ENCODE measurements around the gene KCNK18.
A peak's percentile ranks its signal among the peaks of the same experiment; 100 is the strongest.
"Not testable (repeated sequence)": the region's sequence is repeated elsewhere in the genome, so short reads cannot be mapped to it uniquely, and the experiment has no call there.

KCNK18 gene

DNA sequence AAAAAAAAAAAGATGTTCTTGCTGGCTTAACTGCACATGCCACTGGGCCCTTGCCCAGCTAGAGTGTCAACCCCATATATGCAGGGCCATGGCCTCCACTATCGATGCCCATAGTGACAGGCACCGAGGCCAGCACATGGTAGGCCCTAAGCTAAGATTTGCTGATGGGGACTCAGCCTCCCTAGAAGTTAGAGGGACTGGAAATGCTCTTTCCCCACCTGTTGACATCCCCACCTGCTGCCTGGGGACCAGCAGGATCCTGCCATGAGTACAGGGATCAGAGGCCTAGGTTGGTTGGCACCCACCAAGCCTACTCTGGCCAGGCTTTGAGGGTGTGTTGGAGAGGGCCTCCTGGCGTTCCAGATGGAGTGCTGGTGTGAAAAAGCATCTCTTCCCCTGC lies 27.6 kb downstream of the KCNK18 start:
- TF ChIP-seq PPARA (CRISPR knock-in tag; IDR thresholded peaks at IDR 0.05; ENCODE audit: borderline replicate concordance) (no peak), GLIS3 (CRISPR knock-in tag; IDR thresholded peaks at IDR 0.05) (no peak), OSR1 (CRISPR knock-in tag; IDR thresholded peaks at IDR 0.05) (no peak), ARNTL (CRISPR knock-in tag; IDR thresholded peaks at IDR 0.05; ENCODE audit: borderline replicate concordance, low read depth) (no peak), TCF4 (CRISPR knock-in tag; IDR thresholded peaks at IDR 0.05; ENCODE audit: borderline replicate concordance) (no peak), ISL1 (CRISPR knock-in tag; IDR thresholded peaks at IDR 0.05) (no peak), ZNF70 (CRISPR knock-in tag; IDR thresholded peaks at IDR 0.05) (no peak), TOX (CRISPR knock-in tag; IDR thresholded peaks at IDR 0.05; ENCODE audit: borderline replicate concordance) (no peak), CSRNP3 (CRISPR knock-in tag; IDR thresholded peaks at IDR 0.05) (no peak), ESRRG (CRISPR knock-in tag; IDR thresholded peaks at IDR 0.05) (no peak), CREB5 (CRISPR knock-in tag; IDR thresholded peaks at IDR 0.05; ENCODE audit: low read depth) (no peak), ZNF565 (CRISPR knock-in tag; conservative IDR thresholded peaks at IDR 0.05; ENCODE audit: low read depth) (no peak), ZNF8 (CRISPR knock-in tag; IDR thresholded peaks at IDR 0.05) (no peak), ZC3H10 (CRISPR knock-in tag; IDR thresholded peaks at IDR 0.05) (no peak), CSDC2 (CRISPR knock-in tag; IDR thresholded peaks at IDR 0.05) (no peak), SNAI2 (CRISPR knock-in tag; IDR thresholded peaks at IDR 0.05) (no peak), BACH2 (CRISPR knock-in tag; IDR thresholded peaks at IDR 0.05; ENCODE audit: borderline replicate concordance) (no peak), RARB (CRISPR knock-in tag; IDR thresholded peaks at IDR 0.05) (no peak)
- TF ChIP-seq, protein P1, sequence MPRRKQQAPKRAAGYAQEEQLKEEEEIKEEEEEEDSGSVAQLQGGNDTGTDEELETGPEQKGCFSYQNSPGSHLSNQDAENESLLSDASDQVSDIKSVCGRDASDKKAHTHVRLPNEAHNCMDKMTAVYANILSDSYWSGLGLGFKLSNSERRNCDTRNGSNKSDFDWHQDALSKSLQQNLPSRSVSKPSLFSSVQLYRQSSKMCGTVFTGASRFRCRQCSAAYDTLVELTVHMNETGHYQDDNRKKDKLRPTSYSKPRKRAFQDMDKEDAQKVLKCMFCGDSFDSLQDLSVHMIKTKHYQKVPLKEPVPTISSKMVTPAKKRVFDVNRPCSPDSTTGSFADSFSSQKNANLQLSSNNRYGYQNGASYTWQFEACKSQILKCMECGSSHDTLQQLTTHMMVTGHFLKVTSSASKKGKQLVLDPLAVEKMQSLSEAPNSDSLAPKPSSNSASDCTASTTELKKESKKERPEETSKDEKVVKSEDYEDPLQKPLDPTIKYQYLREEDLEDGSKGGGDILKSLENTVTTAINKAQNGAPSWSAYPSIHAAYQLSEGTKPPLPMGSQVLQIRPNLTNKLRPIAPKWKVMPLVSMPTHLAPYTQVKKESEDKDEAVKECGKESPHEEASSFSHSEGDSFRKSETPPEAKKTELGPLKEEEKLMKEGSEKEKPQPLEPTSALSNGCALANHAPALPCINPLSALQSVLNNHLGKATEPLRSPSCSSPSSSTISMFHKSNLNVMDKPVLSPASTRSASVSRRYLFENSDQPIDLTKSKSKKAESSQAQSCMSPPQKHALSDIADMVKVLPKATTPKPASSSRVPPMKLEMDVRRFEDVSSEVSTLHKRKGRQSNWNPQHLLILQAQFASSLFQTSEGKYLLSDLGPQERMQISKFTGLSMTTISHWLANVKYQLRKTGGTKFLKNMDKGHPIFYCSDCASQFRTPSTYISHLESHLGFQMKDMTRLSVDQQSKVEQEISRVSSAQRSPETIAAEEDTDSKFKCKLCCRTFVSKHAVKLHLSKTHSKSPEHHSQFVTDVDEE (CRISPR knock-in tag; IDR thresholded peaks at IDR 0.05): no peak
- ATAC-seq: no peak

DNA sequence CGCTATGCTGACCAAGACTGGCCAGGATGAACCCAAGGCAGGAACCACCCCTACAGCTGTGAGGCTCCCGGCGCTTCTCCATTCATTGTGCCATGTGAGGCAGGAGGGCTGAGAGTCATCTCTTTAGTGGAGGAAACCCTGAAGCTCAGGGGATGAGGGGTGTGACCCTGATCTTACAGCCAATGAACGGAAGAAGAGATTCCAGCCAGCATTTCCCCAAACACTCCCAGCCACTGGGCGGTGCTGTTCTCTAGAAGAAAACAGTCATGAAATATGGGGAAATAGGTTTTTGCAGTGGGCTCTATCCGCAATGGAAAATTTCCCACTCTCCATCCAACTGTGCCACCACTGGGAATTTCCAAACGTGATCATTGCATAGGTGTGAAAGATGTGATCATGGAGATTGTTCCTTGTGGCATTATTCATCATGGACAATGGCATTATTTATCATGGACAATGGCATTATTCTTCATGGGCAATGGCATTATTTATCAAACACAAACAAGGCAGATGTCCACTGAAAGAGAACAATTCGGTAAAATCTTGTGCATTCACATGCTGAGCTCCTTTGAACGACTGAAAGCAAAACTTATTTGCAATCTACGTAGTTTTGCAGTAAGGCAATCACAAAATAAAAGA lies 29.6 kb downstream of the KCNK18 start:
- peak; percentile 64 for ATAC-seq
- TF ChIP-seq ZC3H10 (CRISPR knock-in tag; IDR thresholded peaks at IDR 0.05) (no peak), RARB (CRISPR knock-in tag; IDR thresholded peaks at IDR 0.05) (no peak), SNAI2 (CRISPR knock-in tag; IDR thresholded peaks at IDR 0.05) (no peak), CREB5 (CRISPR knock-in tag; IDR thresholded peaks at IDR 0.05; ENCODE audit: low read depth) (no peak), TCF4 (CRISPR knock-in tag; IDR thresholded peaks at IDR 0.05; ENCODE audit: borderline replicate concordance) (no peak), BACH2 (CRISPR knock-in tag; IDR thresholded peaks at IDR 0.05; ENCODE audit: borderline replicate concordance) (no peak), GLIS3 (CRISPR knock-in tag; IDR thresholded peaks at IDR 0.05) (no peak), ZNF70 (CRISPR knock-in tag; IDR thresholded peaks at IDR 0.05) (no peak), ZNF8 (CRISPR knock-in tag; IDR thresholded peaks at IDR 0.05) (no peak), ZNF565 (CRISPR knock-in tag; conservative IDR thresholded peaks at IDR 0.05; ENCODE audit: low read depth) (no peak)
- TF ChIP-seq, protein P1 (CRISPR knock-in tag; IDR thresholded peaks at IDR 0.05): no peak

DNA sequence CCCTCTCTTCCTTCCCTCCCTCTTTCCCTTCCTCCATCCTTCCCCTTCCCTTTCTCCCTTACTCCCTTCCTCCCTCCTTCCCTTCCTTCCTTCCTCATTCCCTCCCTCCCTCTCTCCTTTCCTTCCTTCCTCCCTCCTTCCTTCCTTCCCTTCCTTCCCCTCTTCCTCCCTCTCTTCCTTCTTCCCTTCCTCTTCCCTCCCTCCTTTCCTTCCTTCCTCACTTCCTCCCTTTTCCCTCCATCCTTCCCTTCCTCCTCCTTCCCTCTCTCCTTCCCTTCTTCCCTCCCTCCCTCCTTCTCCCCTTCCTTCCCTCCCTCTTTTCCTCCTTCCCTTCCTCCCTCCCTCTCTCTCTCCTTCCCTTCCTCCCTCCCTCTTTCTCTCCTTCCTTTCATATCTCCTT lies 30.9 kb downstream of the KCNK18 start:
- no peak for TF ChIP-seq PATZ1 (CRISPR knock-in tag; IDR thresholded peaks at IDR 0.05; ENCODE audit: borderline replicate concordance)
- TF ChIP-seq ZFP30 (CRISPR knock-in tag; IDR thresholded peaks at IDR 0.05): no peak
- no peak for TF ChIP-seq TOX (CRISPR knock-in tag; IDR thresholded peaks at IDR 0.05; ENCODE audit: borderline replicate concordance)
- TF ChIP-seq CSDC2 (CRISPR knock-in tag; IDR thresholded peaks at IDR 0.05): no peak
- TF ChIP-seq PPARA (CRISPR knock-in tag; IDR thresholded peaks at IDR 0.05; ENCODE audit: borderline replicate concordance): no peak
- no peak for TF ChIP-seq BACH2 (CRISPR knock-in tag; IDR thresholded peaks at IDR 0.05; ENCODE audit: borderline replicate concordance)
- ATAC-seq: no peak

DNA sequence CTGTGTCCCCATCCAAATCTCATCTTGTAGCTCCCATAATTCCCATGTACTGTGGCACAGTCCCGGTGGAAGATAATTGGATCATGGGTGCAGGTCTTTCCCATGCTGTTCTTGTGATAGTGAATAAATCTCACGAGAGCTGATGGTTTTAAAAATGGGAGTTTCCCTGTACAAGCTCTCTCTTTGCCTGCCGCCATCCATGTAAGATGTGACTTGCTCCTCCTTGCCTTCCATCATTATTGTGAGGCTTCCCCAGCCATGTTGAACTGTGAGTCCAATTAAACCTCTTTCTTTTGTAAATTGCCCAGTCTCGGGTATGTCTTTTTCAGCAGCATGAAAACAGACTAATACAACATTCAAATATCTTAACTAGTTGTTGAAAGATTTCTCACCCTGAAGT lies 32.8 kb downstream of the KCNK18 start:
- not testable (repeated sequence) for ATAC-seq
